Sigmoid colon (tissue), 4 donors: ENCODE results near the gene ITGA7.

Source experiments
- CTCF ChIP-seq, 4 experiments: fragments of 450-650 bp in 3 of 4; fragments of 200-600 bp in 1 of 4; IDR thresholded peaks; one replicate each; pipeline ENCODE4 v1.5.1; 2016 to 2019; ENCODE audit warnings: antibody characterized with exemption in 4 of 4, mild to moderate bottlenecking in 3 of 4, moderate library complexity in 2 of 4
- EP300 ChIP-seq, 4 donors: sonication (generic); formaldehyde crosslinking; IDR thresholded peaks; one replicate each; pipeline ENCODE4 v1.6.1; 2017; ENCODE audit warnings: antibody characterized with exemption in 4 of 4
- POLR2A ChIP-seq, 2 donors: fragments of 450-650 bp; IDR thresholded peaks; one replicate each; pipeline ENCODE4 v1.6.1; 2016; ENCODE audit warnings: antibody characterized with exemption in 2 of 2, mild to moderate bottlenecking in 2 of 2, moderate library complexity in 2 of 2
- POLR2AphosphoS5 ChIP-seq, 4 donors: sonication (generic); formaldehyde crosslinking; IDR thresholded peaks; one replicate each; pipeline ENCODE4 v1.6.1; 2017; ENCODE audit warnings: antibody characterized with exemption in 4 of 4

GRCh38 chr12:55654511-55655214, 53.0 kb downstream of the ITGA7 start:
- TF ChIP-seq CTCF (IDR thresholded peaks at IDR 0.05) = no peak
- no peak for TF ChIP-seq POLR2A (IDR thresholded peaks at IDR 0.05)
- TF ChIP-seq EP300 (IDR thresholded peaks at IDR 0.05) = no peak
- TF ChIP-seq POLR2AphosphoS5 (IDR thresholded peaks at IDR 0.05) = no peak
